HG03457 (cell line): Measurements from ENCODE around the gene ULK1.
"Not testable (repeated sequence)": the region's sequence is repeated elsewhere in the genome, so short reads cannot be mapped to it uniquely, and the experiment has no call there.

Experiments used
- ATAC-seq: cut with Tn5 transposase; IDR thresholded peaks from one replicate; pipeline ENCODE4 v1.9.1; 2021; ENCODE audit warnings: moderate number of reproducible peaks; ENCODE audit not compliant: unreplicated experiment

Gene ULK1

GRCh38 chr12:131861261-131862083, 33.0 kb upstream of the ULK1 start:
- no peak for ATAC-seq

- no peak for ATAC-seq
Observed at GRCh38 chr12:131862084-131862441, 32.4 kb upstream of the ULK1 start.

- no peak for ATAC-seq
Observed at GRCh38 chr12:131862600-131862993, 31.8 kb upstream of the ULK1 start.

- no peak for ATAC-seq
Observed at GRCh38 chr12:131862994-131863710, 31.3 kb upstream of the ULK1 start.

GRCh38 chr12:131863711-131864396, 30.6 kb upstream of the ULK1 start:
- ATAC-seq: no peak

- ATAC-seq: no peak
Observed at GRCh38 chr12:131864469-131864868, 30.0 kb upstream of the ULK1 start.

GRCh38 chr12:131865180-131865875, 29.1 kb upstream of the ULK1 start:
- no peak for ATAC-seq

GRCh38 chr12:131867471-131867870, 27.0 kb upstream of the ULK1 start:
- ATAC-seq: no peak

GRCh38 chr12:131867891-131868675, 26.3 kb upstream of the ULK1 start:
- ATAC-seq: no peak

GRCh38 chr12:131869871-131870418, 24.5 kb upstream of the ULK1 start:
- no peak for ATAC-seq

- ATAC-seq: no peak
Observed at GRCh38 chr12:131871677-131872076, 22.7 kb upstream of the ULK1 start.

- no peak for ATAC-seq
Observed at GRCh38 chr12:131872154-131873051, 22.0 kb upstream of the ULK1 start.

GRCh38 chr12:131873293-131873692, 21.1 kb upstream of the ULK1 start:
- no peak for ATAC-seq

GRCh38 chr12:131874972-131875371, 19.4 kb upstream of the ULK1 start:
- ATAC-seq: not testable (repeated sequence)

- not testable (repeated sequence) for ATAC-seq
Observed at GRCh38 chr12:131877216-131877615, 17.2 kb upstream of the ULK1 start.

- ATAC-seq: not testable (repeated sequence)
Observed at GRCh38 chr12:131878436-131878835, 16.0 kb upstream of the ULK1 start.

- no peak for ATAC-seq
Observed at GRCh38 chr12:131882804-131883520, 11.5 kb upstream of the ULK1 start.

GRCh38 chr12:131883521-131883900, 10.9 kb upstream of the ULK1 start:
- no peak for ATAC-seq
